ENCODE measurements around the gene CCDC169.

Gene CCDC169

DNA sequence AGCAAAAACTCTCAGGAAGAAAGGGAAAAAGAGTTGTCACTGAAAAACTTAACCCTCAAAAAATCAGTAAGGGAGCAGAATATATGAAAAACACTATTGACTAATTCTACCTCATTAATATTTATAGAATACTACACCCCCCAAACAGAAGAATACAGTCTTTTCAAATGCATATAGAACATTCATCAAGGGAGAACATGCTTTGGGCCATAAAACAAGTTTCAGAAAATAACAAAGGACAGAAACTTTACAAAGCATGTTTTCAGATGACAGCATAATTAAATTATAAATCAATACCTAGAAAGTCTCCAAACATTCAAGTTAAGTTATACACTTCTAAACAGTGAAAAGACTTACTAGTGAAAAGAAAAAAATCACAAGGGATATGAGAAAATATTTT, 113.7 kb downstream of the CCDC169 start:
- Histone ChIP-seq H3K9ac (ENCODE audit: low read length) (no peak overlapping the region), H3K4me3 (ENCODE audit: low read length) (no peak overlapping the region), H3K36me3 (ENCODE audit: control insufficient read depth, insufficient read depth, low read length, severe bottlenecking) (no peaks in the 10 kb centered on the region), H3K4me1 (ENCODE audit: control insufficient read depth, insufficient read depth, low read length) (no peaks in the 10 kb centered on the region), H3K27me3 (replicated peaks; ENCODE audit: control insufficient read depth, insufficient read depth, low read length) (no peaks in the 10 kb centered on the region), H3K9me3 (ENCODE audit: control insufficient read depth, low read length) (no peaks in the 10 kb centered on the region)
- DNase-seq (ENCODE audit: low read depth) = no peak
